ENCODE measurements around the gene PPP1R15A.
"Not testable (repeated sequence)": the region's sequence is repeated elsewhere in the genome, so short reads cannot be mapped to it uniquely, and the experiment has no call there.

Gene PPP1R15A

GRCh38 chr19:48915757-48916156 lies 43.5 kb downstream of the PPP1R15A start:
- DNase-seq, result peak in 2 of 3 experiments; percentile 51 to 95

- DNase-seq, result no peak
Observed at GRCh38 chr19:48918071-48918470, 45.9 kb downstream of the PPP1R15A start.

- peak in 2 of 3 experiments; percentile 2 to 15 for DNase-seq
Observed at GRCh38 chr19:48918801-48919247, 46.6 kb downstream of the PPP1R15A start.

GRCh38 chr19:48919271-48919670 lies 47.0 kb downstream of the PPP1R15A start:
- not testable (repeated sequence) for DNase-seq

GRCh38 chr19:48920949-48921348 lies 48.7 kb downstream of the PPP1R15A start:
- DNase-seq, result no peak

- no peak for DNase-seq
Observed at GRCh38 chr19:48921721-48922500, 49.7 kb downstream of the PPP1R15A start.

- DNase-seq, result no peak
Observed at GRCh38 chr19:48922548-48923490, 50.6 kb downstream of the PPP1R15A start.

- no peak for DNase-seq
Observed at GRCh38 chr19:48925240-48925843, 53.1 kb downstream of the PPP1R15A start.

Data from NCI-H1417 (cell line).